GM23248 (cell line): ENCODE results near the gene LRMDA.

Experiments used
- EZH2 ChIP-seq: fragments of 200-600 bp; sonication (generic); IDR thresholded peaks from 2 replicates; pipeline ENCODE4 v1.6.1; 2018; ENCODE audit warnings: antibody characterized with exemption, mild to moderate bottlenecking; ENCODE audit not compliant: insufficient read depth, poor library complexity, severe bottlenecking
- EZH2phosphoT487 ChIP-seq: fragments of 200-600 bp; sonication (generic); IDR thresholded peaks from 2 replicates; pipeline ENCODE4 v1.6.1; 2018; ENCODE audit warnings: antibody characterized with exemption, moderate library complexity, mild to moderate bottlenecking, low read depth; ENCODE audit not compliant: insufficient read depth

- TF ChIP-seq EZH2: no peak
- TF ChIP-seq EZH2phosphoT487: no peak
Measured at GRCh38 chr10:75894761-75895160, 463.3 kb downstream of the LRMDA start.
